GM12891 (cell line): ENCODE results near the gene MGMT.

ENCODE experiments used
- DNase-seq: peaks from one replicate; pipeline ENCODE4 v3.0.0; 2011; ENCODE audit warnings: low spot score; ENCODE audit not compliant: insufficient read length
- FAIRE-seq: peaks from 2 replicates; lab custom pipeline; 2011; peaks lifted over from hg19 to GRCh38; lab: Jason Lieb, UNC
- PAX5 ChIP-seq: IDR thresholded peaks from 2 replicates; pipeline ENCODE4 v1.6.1; 2011; ENCODE audit warnings: low read length, moderate library complexity, mild to moderate bottlenecking; ENCODE audit not compliant: insufficient read depth, severe bottlenecking
- POLR2A ChIP-seq: IDR thresholded peaks from 2 replicates; pipeline ENCODE4 v1.6.1; 2011; ENCODE audit warnings: low read depth, low read length, control low read depth
- POLR2AphosphoS5 ChIP-seq: IDR thresholded peaks from 2 replicates; pipeline ENCODE4 v1.6.1; 2011; ENCODE audit warnings: low read depth, low read length, control low read depth
- POU2F2 ChIP-seq: IDR thresholded peaks from 2 replicates; pipeline ENCODE4 v1.6.1; 2011; ENCODE audit warnings: low read depth, mild to moderate bottlenecking, control low read depth, low read length, moderate library complexity
- SPI1 ChIP-seq: IDR thresholded peaks from 2 replicates; pipeline ENCODE4 v1.6.1; 2011; ENCODE audit warnings: low read depth, low read length, control low read depth
- TAF1 ChIP-seq: IDR thresholded peaks from 2 replicates; pipeline ENCODE4 v1.6.1; 2011; ENCODE audit warnings: low read depth, low read length, control low read depth

The MGMT gene

DNA sequence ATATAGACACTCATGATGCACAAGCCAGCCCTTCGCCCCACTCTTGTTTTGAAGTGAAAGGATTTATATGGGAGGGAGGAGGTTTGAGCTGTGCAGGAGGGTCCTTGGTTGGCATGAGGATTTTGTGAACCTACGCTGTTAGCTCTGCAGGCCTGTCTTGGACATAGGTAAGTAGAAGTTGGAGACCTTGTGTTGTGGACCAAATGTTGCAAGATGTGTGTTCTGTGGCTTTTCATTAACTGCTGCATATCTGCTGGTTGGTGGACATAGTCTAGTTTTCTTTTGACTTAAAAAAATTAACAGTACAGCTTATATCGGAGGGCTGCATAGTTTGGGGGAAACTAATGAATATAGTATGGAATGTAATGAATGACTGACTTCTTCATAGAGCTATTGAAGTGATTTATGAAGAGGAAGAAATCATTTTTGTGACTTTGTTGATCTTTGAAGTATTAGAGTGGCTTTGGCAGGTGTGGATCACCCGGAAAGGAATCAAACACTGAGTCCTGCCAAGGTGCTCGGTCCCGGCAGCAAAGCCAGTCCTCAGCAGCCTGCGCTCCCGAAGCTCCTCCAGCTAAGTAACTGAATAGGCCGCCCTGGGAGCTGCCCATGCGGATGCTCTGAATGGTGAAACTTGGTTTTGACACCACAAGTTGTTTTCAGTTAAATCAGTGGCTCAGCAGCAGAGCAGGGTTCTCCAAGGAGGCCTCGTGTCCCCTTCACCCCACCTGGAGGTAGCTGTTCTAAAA lies 3.2 kb downstream of the MGMT start:
- TF ChIP-seq PAX5 (no peak), POLR2A (no peak), TAF1 (no peak), POU2F2 (no peak), SPI1 (no peak), POLR2AphosphoS5 (no peak)
- FAIRE-seq: no peak
- no peak for DNase-seq

DNA sequence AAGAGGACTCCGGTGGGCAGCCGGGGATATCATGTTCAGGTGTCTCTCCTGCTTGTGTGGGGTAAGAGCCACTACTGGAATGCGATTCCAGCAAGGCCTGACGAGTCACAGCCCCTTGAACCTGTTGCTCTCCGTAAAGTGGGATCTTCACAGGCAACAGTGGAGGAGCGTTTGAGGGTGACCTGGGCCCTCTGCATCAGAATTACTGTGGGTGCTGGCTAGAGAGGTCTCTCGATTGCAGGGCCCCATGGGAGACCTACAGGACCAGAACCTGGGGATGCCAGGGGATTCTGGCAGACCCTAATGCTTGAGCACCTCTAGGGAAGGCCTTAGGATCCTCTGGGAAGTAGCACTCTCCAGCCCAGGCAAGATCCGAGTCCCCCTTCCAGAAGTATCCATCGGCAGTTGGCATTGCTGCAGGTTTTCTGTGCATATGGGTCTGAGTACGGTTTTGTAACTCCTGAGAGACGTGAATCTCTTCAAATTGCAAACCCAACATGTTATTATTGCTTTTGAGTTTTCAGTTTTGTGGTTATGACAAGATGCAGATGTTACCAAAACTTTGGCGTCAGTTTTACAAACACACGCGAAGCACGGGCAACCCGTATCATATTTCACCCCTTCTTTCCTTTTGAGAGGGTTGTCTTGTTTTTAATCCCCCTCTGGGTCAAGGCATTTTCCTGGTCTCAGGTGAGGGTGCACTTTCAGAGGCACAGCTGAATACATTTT lies 4.6 kb downstream of the MGMT start:
- DNase-seq: no peak
- TF ChIP-seq PAX5 (no peak), POU2F2 (no peak), POLR2A (no peak), SPI1 (no peak), TAF1 (no peak)
- FAIRE-seq: no peak

DNA sequence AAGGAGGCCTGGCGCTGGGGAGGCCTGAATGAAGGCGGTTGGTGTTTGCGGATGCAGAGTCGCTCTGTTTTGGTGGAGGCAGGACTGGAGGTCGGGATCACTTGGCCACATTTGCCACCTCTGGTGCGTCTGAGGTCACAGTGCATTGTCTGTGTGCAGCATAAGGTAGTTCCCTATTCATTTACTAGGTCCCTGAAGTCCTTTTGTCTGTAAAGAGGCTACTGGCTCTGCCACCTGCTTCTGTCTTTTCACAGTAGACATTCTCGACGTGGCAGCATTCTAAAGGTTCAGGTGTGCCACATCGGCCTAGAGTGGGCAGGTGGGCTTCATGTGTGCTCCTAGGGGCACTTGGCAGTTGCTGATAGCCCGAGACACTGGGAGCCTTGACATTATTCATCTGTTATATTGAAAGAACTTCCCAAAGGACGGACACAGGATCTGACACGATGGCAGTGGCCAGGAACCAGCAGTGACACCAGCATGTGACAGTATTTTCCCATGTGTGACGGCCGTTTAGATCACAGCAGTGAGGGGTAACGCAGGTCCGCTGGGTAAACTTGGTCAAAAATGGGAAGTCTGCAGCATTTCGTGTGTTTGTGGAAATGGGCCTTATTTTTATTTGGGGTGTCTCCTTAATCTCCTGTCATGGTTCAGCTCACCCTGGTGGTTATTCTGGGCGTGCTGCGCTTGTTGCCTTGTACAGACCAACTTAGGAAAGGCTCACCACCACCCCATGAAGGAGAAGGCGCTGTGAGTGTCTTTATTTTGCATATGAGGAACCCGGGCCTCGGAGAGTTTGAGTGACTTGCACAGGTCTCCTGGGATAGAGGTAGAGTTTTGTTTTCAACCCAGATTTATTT lies 5.9 kb downstream of the MGMT start:
- no peak for FAIRE-seq
- TF ChIP-seq PAX5: no peak
- no peak for TF ChIP-seq POLR2AphosphoS5
- no peak for TF ChIP-seq POU2F2
- no peak for TF ChIP-seq SPI1
- no peak for TF ChIP-seq TAF1
- TF ChIP-seq POLR2A: no peak
- DNase-seq: no peak

DNA sequence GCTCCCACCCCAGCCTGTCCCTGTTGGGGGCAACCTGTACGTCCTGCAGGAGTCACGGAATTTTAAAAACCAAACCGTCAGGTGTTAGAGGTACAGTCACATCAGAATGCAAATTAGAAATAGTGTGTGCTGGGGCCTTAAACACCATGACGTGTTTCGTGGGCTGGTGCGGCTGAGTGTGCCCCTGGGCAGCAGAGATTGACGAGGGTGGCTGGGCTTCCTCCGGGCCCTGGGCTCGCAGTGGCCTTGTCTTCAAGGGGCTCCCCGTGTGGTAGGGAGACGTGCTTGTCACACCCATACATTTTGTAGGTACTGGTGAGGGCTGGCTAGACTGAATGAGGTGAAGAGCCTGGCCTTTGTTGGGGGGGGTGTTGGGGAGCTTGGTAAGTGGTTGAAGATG lies 7.6 kb downstream of the MGMT start:
- FAIRE-seq (no peak), DNase-seq (no peak)
- TF ChIP-seq POU2F2 (no peak), PAX5 (no peak), SPI1 (no peak), POLR2AphosphoS5 (no peak), TAF1 (no peak), POLR2A (no peak)

DNA sequence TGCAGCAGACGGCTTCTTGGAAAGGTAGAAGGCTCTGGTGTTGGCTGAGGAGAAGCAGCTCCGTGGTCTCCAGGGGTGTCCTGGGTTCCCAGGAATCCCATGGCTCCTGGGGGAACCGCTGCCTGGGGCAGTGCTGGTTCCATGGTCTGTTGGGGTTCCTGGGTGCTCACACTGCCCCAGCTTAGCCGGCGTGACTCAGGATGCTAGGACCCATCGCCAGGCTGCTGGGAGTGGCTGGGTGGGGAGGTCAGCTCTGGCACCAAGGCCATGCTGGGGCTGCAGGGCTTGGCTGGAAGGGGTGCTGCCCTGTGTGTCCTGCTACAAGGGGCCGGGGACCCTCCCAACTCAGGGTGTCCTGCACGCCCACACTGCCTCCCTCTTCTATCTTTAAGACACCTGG lies 9.4 kb downstream of the MGMT start:
- TF ChIP-seq TAF1 (no peak), POU2F2 (no peak), POLR2AphosphoS5 (no peak), POLR2A (no peak), PAX5 (no peak), SPI1 (no peak)
- no peak for FAIRE-seq

DNA sequence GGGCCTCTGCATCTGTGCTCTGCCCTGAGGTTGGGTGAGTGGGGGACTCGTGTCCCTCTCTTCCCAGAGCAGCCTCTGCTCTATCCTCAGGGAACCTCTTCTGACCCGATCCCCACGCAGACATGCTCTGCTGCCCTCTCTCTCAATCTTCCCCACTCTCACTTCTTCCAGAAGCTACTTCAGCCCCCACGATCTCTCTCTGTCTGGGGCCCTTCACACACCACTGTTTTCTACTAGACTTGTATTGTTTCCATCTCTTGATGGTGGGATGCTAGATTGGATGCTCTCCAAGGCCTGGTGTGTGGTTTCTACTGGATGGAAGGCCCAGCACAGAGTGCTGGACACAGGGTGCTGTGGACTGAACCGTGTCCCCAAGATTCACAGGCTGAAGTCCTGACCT lies 10.0 kb downstream of the MGMT start:
- FAIRE-seq (no peak), DNase-seq (no peak)
- TF ChIP-seq TAF1 (no peak), POLR2AphosphoS5 (no peak), PAX5 (no peak), POLR2A (no peak), POU2F2 (no peak), SPI1 (no peak)

More for the DNA sequence above, 9.4 kb downstream of the MGMT start:
- DNase-seq: no peak

DNA sequence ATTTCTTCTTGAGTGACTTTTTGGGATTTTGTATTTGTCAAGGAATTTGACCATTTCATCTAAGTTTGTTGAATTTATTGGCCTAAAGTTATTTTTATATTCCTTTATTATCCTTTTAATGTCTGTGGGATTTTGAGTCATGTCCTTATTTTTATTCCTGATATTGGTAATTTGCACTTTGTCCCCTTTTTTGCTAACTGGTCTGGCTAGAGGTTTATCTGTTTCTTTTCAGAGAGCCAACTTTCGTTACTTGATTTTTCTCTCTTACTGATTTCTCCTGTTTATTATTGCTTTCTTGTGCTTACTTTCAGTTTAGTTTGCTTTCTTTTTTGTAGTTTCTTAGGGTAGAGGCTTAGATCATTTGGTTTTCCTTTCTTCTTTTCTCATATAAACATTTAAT lies 14.6 kb downstream of the MGMT start:
- no peak for DNase-seq
- FAIRE-seq: no peak
- no peak for TF ChIP-seq PAX5
- no peak for TF ChIP-seq TAF1
- TF ChIP-seq SPI1: no peak
- no peak for TF ChIP-seq POLR2AphosphoS5
- no peak for TF ChIP-seq POU2F2
- no peak for TF ChIP-seq POLR2A

DNA sequence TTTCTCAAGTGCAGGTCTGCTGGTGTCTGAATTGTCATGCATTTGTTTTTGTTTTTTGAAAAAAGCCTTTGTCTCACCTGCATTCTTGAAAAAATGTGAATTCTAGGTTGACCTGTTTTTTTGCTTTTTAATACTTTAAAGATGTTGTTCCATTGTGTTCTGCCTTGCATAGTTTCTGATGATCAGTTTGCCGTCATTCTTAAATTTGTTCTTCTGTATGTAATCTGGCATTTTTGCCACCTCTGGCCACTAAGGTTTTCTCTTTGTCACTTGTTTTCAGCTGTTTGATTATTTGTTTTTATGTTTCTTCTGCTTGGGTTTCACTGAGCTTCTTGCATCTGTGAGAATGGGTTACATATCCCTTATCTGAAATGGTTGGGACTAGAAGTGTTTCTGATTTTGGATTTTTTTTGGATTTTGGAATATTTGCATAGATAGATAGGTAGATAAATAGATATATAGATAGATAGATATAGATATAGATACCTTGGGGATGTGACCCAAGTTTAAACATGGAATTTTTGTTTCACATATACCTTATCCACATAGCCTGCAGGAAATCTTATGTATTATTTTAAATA lies 16.5 kb downstream of the MGMT start:
- DNase-seq (no peak), FAIRE-seq (no peak)

More for the DNA sequence above, 16.5 kb downstream of the MGMT start:
- TF ChIP-seq POLR2AphosphoS5: no peak
- no peak for TF ChIP-seq TAF1
- no peak for TF ChIP-seq POU2F2
- TF ChIP-seq SPI1: no peak
- TF ChIP-seq POLR2A: no peak
- TF ChIP-seq PAX5: no peak
